Type B pancreatic cell (in vitro differentiated cells): ENCODE data around the gene PRLH. TPM values are rescaled to one million over a fixed set of nuclear protein-coding genes. Genes with fewer than 3 reads are reported as not detected.

Experiments
- DNase-seq: peaks from one replicate; pipeline ENCODE4 v3.0.0; 2021; ENCODE audit warnings: mixed read lengths; ENCODE audit not compliant: unreplicated experiment; ENCODE audit errors: extremely low spot score
- H3K27ac Mint-ChIP-seq: 2 replicates; pipeline ENCODE4 v1.8.0; 2021; ENCODE audit warnings: mild to moderate bottlenecking, mixed read lengths
- H3K27me3 Mint-ChIP-seq: 2 replicates; pipeline ENCODE4 v1.8.0; 2021; ENCODE audit warnings: mixed read lengths
- H3K36me3 Mint-ChIP-seq: 2 replicates; pipeline ENCODE4 v1.8.0; 2021; ENCODE audit warnings: mixed read lengths
- H3K4me1 Mint-ChIP-seq: one replicate; pipeline ENCODE4 v1.8.0; 2021; ENCODE audit warnings: mixed read lengths; ENCODE audit not compliant: unreplicated experiment
- H3K4me3 Mint-ChIP-seq: 2 replicates; pipeline ENCODE4 v1.8.0; 2021; ENCODE audit warnings: mild to moderate bottlenecking, mixed read lengths
- H3K9me3 Mint-ChIP-seq: 2 replicates; pipeline ENCODE4 v1.8.0; 2021; ENCODE audit warnings: mixed read lengths
- CTCF ChIP-seq: fragments of 200-600 bp; sonication (generic); conservative IDR thresholded peaks from 2 replicates; pipeline ENCODE4 v1.5.0; 2021; ENCODE audit warnings: antibody characterized with exemption, mild to moderate bottlenecking
- total RNA-seq: library from RNA; stranded (reverse); gene quantifications from 2 replicates; pipeline ENCODE4 v1.2.1, GENCODE V29; 2021; ENCODE audit warnings: low replicate concordance

Gene PRLH
- total RNA-seq, 1 donor from 2014 or later: not detected

- TF ChIP-seq CTCF: no peak
- no peaks in the 10 kb centered on the region for H3K9me3 Mint-ChIP-seq
- no peaks in the 10 kb centered on the region for H3K4me1 Mint-ChIP-seq
- peaks cover 3% of the 10 kb centered on the region for H3K36me3 Mint-ChIP-seq
- no peak overlapping the region for H3K27ac Mint-ChIP-seq
- H3K27me3 Mint-ChIP-seq: no peaks in the 10 kb centered on the region
- H3K4me3 Mint-ChIP-seq: no peak overlapping the region
- no peak for DNase-seq
Measured at GRCh38 chr2:237524631-237525030, 41.7 kb upstream of the PRLH start.

DNA sequence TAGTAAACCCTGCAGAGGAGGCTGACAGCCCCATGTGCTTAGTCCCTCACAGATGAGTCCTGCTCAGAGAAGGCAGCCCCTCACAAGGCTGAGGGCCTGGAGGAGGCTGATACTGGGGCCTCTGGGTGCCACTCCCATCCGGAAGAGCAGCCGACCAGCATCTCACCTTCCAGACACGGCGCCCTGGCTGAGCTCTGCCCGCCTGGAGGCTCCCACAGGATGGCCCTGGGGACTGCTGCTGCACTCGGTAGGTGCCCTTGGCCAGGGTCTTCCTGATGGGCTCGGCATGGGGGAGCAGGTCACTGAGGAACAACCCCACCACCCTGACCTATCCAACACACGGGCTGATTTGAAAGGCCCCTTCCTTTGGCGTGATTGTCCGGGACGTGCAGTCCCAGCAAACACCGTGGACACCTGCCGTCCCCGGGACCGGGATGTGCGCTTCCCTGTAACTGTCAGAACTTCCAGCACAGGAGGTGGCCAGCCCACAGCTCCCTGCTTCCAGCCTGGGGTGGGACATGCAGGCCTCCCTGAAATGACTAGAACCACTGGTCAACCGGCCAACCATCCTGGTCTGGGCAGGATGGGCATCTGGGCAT is 40.7 kb upstream of the PRLH start:
- peaks cover 3% of the 10 kb centered on the region for H3K36me3 Mint-ChIP-seq
- H3K9me3 Mint-ChIP-seq: no peaks in the 10 kb centered on the region
- no peak for DNase-seq
- no peaks in the 10 kb centered on the region for H3K27me3 Mint-ChIP-seq
- no peak overlapping the region for H3K27ac Mint-ChIP-seq
- no peaks in the 10 kb centered on the region for H3K4me1 Mint-ChIP-seq
- H3K4me3 Mint-ChIP-seq: no peak overlapping the region
- TF ChIP-seq CTCF: no peak

- Mint-ChIP-seq H3K27ac (no peak overlapping the region), H3K9me3 (no peaks in the 10 kb centered on the region), H3K36me3 (peaks cover 3% of the 10 kb centered on the region), H3K4me1 (peaks cover 6% of the 10 kb centered on the region), H3K27me3 (no peaks in the 10 kb centered on the region), H3K4me3 (no peak overlapping the region)
- TF ChIP-seq CTCF: no peak
- no peak for DNase-seq
Measured at GRCh38 chr2:237527233-237527632, 39.1 kb upstream of the PRLH start.

DNA sequence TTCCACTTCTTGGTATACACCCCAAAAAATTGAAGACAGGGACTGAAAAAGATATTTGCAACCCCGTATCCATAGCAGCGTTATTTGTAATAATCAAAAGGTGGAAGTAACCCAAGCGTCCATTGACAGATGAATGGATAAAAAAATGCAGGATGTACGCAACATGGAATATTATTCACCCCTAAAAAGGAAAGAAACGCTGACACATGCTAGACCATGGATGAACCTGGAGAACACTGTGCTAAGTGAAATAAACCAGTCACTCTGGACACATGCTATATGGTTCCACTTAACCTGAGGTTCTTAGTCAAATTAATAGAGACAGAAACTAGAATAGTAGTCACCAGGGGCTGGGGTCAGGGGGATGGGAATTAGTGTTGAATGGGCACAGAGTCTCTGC is 38.6 kb upstream of the PRLH start:
- Mint-ChIP-seq H3K4me3 (no peak overlapping the region), H3K9me3 (no peaks in the 10 kb centered on the region), H3K36me3 (peaks cover 3% of the 10 kb centered on the region), H3K4me1 (peaks cover 10% of the 10 kb centered on the region), H3K27ac (no peak overlapping the region), H3K27me3 (no peaks in the 10 kb centered on the region)
- no peak for TF ChIP-seq CTCF
- DNase-seq: no peak

GRCh38 chr2:237529452-237530402 is 36.6 kb upstream of the PRLH start:
- no peak for DNase-seq
- H3K9me3 Mint-ChIP-seq: no peaks in the 10 kb centered on the region
- no peak overlapping the region for H3K4me3 Mint-ChIP-seq
- H3K4me1 Mint-ChIP-seq: peaks cover 10% of the 10 kb centered on the region
- H3K27me3 Mint-ChIP-seq: no peaks in the 10 kb centered on the region
- no peak for TF ChIP-seq CTCF
- H3K27ac Mint-ChIP-seq: no peak overlapping the region
- H3K36me3 Mint-ChIP-seq: no peaks in the 10 kb centered on the region
